GM12878 (cell line): ENCODE measurements around the gene KLHDC9. TPM values are rescaled to one million over a fixed set of nuclear protein-coding genes. Genes with fewer than 3 reads are reported as not detected.

Experiments used
- BHLHE40 ChIP-seq, 2 experiments: fragments of 450-650 bp in 1 of 2; IDR thresholded peaks; 2 replicates each; pipeline ENCODE4 v1.6.1; 2011 to 2017; ENCODE audit warnings: low read depth in 2 of 2, borderline replicate concordance in 1 of 2, improper control_type of control experiment in 1 of 2, low read length in 1 of 2, mild to moderate bottlenecking in 1 of 2
- CHD2 ChIP-seq: IDR thresholded peaks from 2 replicates; pipeline ENCODE4 v1.6.1; 2011; ENCODE audit warnings: low read depth, low read length, improper control_type of control experiment, borderline replicate concordance
- CREM ChIP-seq: IDR thresholded peaks from 2 replicates; pipeline ENCODE4 v1.6.1; 2014; ENCODE audit warnings: antibody characterized with exemption, low read depth
- EP300 ChIP-seq, 2 experiments: fragments of 150-350 bp in 1 of 2; IDR thresholded peaks; 2 replicates each; pipeline ENCODE4 v1.6.1; 2011 to 2012; ENCODE audit warnings: low read depth in 2 of 2, low read length in 2 of 2, borderline replicate concordance in 1 of 2, improper control_type of control experiment in 1 of 2, inconsistent platforms in 1 of 2; ENCODE audit not compliant: control insufficient read depth in 1 of 2
- FOXK2 ChIP-seq: fragments of 450-650 bp; IDR thresholded peaks from 2 replicates; pipeline ENCODE4 v1.6.1; 2017; ENCODE audit warnings: mild to moderate bottlenecking, moderate library complexity
- FOXM1 ChIP-seq: IDR thresholded peaks from 2 replicates; pipeline ENCODE4 v1.6.1; 2012; ENCODE audit warnings: low read depth, mild to moderate bottlenecking, inconsistent platforms, low read length, moderate library complexity
- HCFC1 ChIP-seq: fragments of 150-350 bp; IDR thresholded peaks from 2 replicates; pipeline ENCODE4 v1.6.1; 2014; ENCODE audit warnings: low read length
- HDAC2 ChIP-seq: fragments of 200-600 bp; sonication (generic); IDR thresholded peaks from 2 replicates; pipeline ENCODE4 v1.6.1; 2017
- MAX ChIP-seq: IDR thresholded peaks from 2 replicates; pipeline ENCODE4 v1.6.1; 2012; ENCODE audit warnings: low read depth, low read length, improper control_type of control experiment
- MEF2A ChIP-seq: IDR thresholded peaks from 2 replicates; pipeline ENCODE4 v1.6.1; 2011; ENCODE audit warnings: low read depth, mild to moderate bottlenecking, low read length, moderate library complexity; ENCODE audit not compliant: insufficient read depth
- MTA3 ChIP-seq: IDR thresholded peaks from 2 replicates; pipeline ENCODE4 v1.6.1; 2012; ENCODE audit warnings: low read length, inconsistent platforms, borderline replicate concordance
- MXI1 ChIP-seq: fragments of 150-350 bp; IDR thresholded peaks from 2 replicates; pipeline ENCODE4 v1.6.1; 2011; ENCODE audit warnings: low read depth, mild to moderate bottlenecking, inconsistent platforms, low read length, improper control_type of control experiment
- NFYA ChIP-seq: IDR thresholded peaks from 2 replicates; pipeline ENCODE4 v1.6.1; 2011; ENCODE audit warnings: low read depth, mild to moderate bottlenecking, low read length, improper control_type of control experiment, borderline replicate concordance
- NKRF ChIP-seq: fragments of 450-650 bp; conservative IDR thresholded peaks from 2 replicates; pipeline ENCODE4 v1.6.1; 2017; ENCODE audit warnings: mild to moderate bottlenecking, moderate library complexity
- POLR2A ChIP-seq: IDR thresholded peaks from 2 replicates; pipeline ENCODE4 v1.6.1; 2011; ENCODE audit warnings: low read depth, mild to moderate bottlenecking, low read length
- RAD51 ChIP-seq: fragments of 450-650 bp; IDR thresholded peaks from 2 replicates; pipeline ENCODE4 v1.6.1; 2016; ENCODE audit warnings: moderate library complexity, mild to moderate bottlenecking, inconsistent platforms
- RCOR1 ChIP-seq: conservative IDR thresholded peaks from 2 replicates; pipeline ENCODE4 v1.6.1; 2012; ENCODE audit warnings: low read depth, low read length, improper control_type of control experiment
- REST ChIP-seq: IDR thresholded peaks from 2 replicates; pipeline ENCODE4 v1.6.1; 2012; ENCODE audit warnings: mild to moderate bottlenecking, low read depth, low read length
- SRF ChIP-seq, 2 experiments: IDR thresholded peaks; 2 replicates each; pipeline ENCODE4 v1.6.1; 2011; ENCODE audit warnings: low read depth in 2 of 2, low read length in 2 of 2, mild to moderate bottlenecking in 1 of 2, moderate library complexity in 1 of 2
- TCF3 ChIP-seq: IDR thresholded peaks from 2 replicates; pipeline ENCODE4 v1.6.1; 2012; ENCODE audit warnings: low read depth, mild to moderate bottlenecking, low read length, borderline replicate concordance; ENCODE audit not compliant: insufficient read depth
- TCF7 ChIP-seq: IDR thresholded peaks from 2 replicates; pipeline ENCODE4 v1.6.1; 2014; ENCODE audit warnings: antibody characterized with exemption, borderline replicate concordance
- USF2 ChIP-seq: IDR thresholded peaks from 2 replicates; pipeline ENCODE4 v1.6.1; 2011; ENCODE audit warnings: low read depth, low read length, improper control_type of control experiment, borderline replicate concordance
- YY1 ChIP-seq: IDR thresholded peaks from 2 replicates; pipeline ENCODE4 v1.6.1; 2011; ENCODE audit warnings: low read depth, mild to moderate bottlenecking, low read length
- ZNF24 ChIP-seq: fragments of 450-650 bp; IDR thresholded peaks from 2 replicates; pipeline ENCODE4 v1.6.1; 2017; ENCODE audit warnings: antibody characterized with exemption, mild to moderate bottlenecking
- ZNF384 ChIP-seq: IDR thresholded peaks from 2 replicates; pipeline ENCODE4 v1.6.1; 2012; ENCODE audit warnings: low read depth, mild to moderate bottlenecking, low read length, improper control_type of control experiment, borderline replicate concordance
- polyA plus RNA-seq, 11 experiments: library from polyadenylated mRNA; depleted of rRNA in 4 of 11; unstranded in 6 of 11; stranded (reverse) in 5 of 11; fragments of >200 nt; fragmentation: Nextera tagmentation in 4 of 11; fragmentation: Illumina TruSeq in 1 of 11; extraction: Ambion mirVana in 4 of 11; extraction: Trizol in 1 of 11; gene quantifications; 1 replicate in 1 of 11; 2 replicates in 10 of 11; pipeline versions ENCODE4 v1.2.1 to v1.2.3, GENCODE V29; 2011 to 2016; ENCODE audit warnings: inconsistent platforms in 2 of 11, missing spikeins in 2 of 11, low read depth in 1 of 11
- total RNA-seq, 4 experiments: library from RNA; depleted of rRNA in 3 of 4; stranded (reverse); fragments of >200 nt in 3 of 4; fragmentation: Illumina TruSeq in 1 of 4; extraction: Trizol in 1 of 4; gene quantifications; 2 replicates each; pipeline versions ENCODE4 v1.2.1 to v1.2.3, GENCODE V29; 2013 to 2021

The KLHDC9 gene
- total and polyA plus RNA-seq, 10 of the 15 experiments (the other 5 are each of a cell fraction or from before 2014, with no cell fraction given), result 0.66 to 4.9 (median 2.6) TPM

GRCh38 chr1:161096015-161096414, 2.1 kb upstream of the KLHDC9 start (continued):
- TF ChIP-seq MXI1, result no peak
- TF ChIP-seq RAD51, result no peak
- no peak for TF ChIP-seq FOXM1
- TF ChIP-seq FOXK2, result no peak
- no peak for TF ChIP-seq USF2
- no peak for TF ChIP-seq NFYA
- TF ChIP-seq MEF2A, result peak; percentile 25; the same call in 1 of the 2 replicates
- no peak for TF ChIP-seq REST
- TF ChIP-seq MAX, result no peak
- no peak for TF ChIP-seq YY1
- no peak for TF ChIP-seq NKRF
- no peak for TF ChIP-seq HCFC1
- no peak for TF ChIP-seq SRF (IDR thresholded peaks at IDR 0.05; ENCODE audit: low read depth in 2 of 2, low read length in 2 of 2)
- no peak for TF ChIP-seq ZNF24
- peak; percentile 59 to 79; a peak in 2 of 4 replicates for TF ChIP-seq EP300 (IDR thresholded peaks at IDR 0.05; ENCODE audit: borderline replicate concordance in 1 of 2, control insufficient read depth in 1 of 2, low read depth in 2 of 2, low read length in 2 of 2)
- TF ChIP-seq MTA3, result peak; percentile 46; the same call in 1 of the 2 replicates
- TF ChIP-seq ZNF384, result no peak
- TF ChIP-seq BHLHE40 (IDR thresholded peaks at IDR 0.05; ENCODE audit: borderline replicate concordance in 1 of 2, low read depth in 2 of 2, low read length in 1 of 2), result peak; percentile 57 to 69; a peak in 3 of 4 replicates
- TF ChIP-seq TCF7, result no peak
- TF ChIP-seq RCOR1, result no peak
- 0 out of 2 replicates have a peak, but pooled peaks have one; percentile 23 for TF ChIP-seq TCF3
- no peak for TF ChIP-seq CHD2
- no peak for TF ChIP-seq CREM
- TF ChIP-seq HDAC2, result no peak
- no peak for TF ChIP-seq POLR2A
